Measurements from ENCODE around the gene GLS. TPM values are rescaled to one million over a fixed set of nuclear protein-coding genes. Genes with fewer than 3 reads are reported as not detected.

GLS gene
- total and polyA plus RNA-seq, 2 of the 13 experiments (the other 11 are each of a cell fraction or from before 2014, with no cell fraction given): 78.6 to 183 TPM

DNA sequence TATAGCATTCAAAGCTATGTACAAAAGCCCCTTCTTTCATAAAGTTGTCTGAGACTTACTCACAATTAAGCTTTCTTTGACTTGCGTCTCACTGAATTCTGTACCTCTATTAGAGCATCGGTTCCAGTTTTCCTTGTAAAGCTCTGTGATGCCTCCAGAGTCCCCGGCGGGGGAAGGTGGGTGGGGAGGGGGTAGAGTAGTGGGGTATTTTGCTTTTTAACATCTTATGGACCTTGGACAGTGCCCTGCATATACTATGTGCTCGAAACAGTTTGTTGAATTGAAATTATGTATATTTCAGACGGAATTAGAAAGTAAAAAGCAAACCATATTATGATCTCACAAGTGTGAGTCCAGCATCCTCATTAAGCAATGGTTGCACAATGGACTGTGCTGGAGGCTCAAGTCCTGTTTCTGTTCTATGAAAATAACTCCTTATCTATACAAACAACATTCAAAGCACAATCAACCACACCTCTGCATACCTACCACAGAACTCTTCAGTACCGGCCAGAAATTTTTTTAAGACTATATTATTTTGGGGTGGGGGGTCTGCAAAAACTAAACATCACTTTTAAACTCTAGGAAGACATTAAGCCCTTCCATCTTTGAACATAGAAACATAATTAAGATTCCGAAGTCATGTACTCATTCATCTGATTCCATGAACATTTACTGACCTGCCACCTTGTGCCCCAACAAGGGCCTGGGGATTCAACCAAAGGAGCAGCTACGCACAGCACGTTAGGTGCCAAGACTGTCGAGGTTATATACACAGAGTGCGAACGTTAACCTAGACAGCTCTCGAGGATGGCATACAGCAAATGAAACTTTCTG lies 132.4 kb downstream of the GLS start (continued):
- TF ChIP-seq SKIL (CRISPR knock-in tag; IDR thresholded peaks at IDR 0.05; ENCODE audit: borderline replicate concordance): 0 out of 2 replicates have a peak, but pooled peaks have one; percentile 3
- TF ChIP-seq, protein P1, sequence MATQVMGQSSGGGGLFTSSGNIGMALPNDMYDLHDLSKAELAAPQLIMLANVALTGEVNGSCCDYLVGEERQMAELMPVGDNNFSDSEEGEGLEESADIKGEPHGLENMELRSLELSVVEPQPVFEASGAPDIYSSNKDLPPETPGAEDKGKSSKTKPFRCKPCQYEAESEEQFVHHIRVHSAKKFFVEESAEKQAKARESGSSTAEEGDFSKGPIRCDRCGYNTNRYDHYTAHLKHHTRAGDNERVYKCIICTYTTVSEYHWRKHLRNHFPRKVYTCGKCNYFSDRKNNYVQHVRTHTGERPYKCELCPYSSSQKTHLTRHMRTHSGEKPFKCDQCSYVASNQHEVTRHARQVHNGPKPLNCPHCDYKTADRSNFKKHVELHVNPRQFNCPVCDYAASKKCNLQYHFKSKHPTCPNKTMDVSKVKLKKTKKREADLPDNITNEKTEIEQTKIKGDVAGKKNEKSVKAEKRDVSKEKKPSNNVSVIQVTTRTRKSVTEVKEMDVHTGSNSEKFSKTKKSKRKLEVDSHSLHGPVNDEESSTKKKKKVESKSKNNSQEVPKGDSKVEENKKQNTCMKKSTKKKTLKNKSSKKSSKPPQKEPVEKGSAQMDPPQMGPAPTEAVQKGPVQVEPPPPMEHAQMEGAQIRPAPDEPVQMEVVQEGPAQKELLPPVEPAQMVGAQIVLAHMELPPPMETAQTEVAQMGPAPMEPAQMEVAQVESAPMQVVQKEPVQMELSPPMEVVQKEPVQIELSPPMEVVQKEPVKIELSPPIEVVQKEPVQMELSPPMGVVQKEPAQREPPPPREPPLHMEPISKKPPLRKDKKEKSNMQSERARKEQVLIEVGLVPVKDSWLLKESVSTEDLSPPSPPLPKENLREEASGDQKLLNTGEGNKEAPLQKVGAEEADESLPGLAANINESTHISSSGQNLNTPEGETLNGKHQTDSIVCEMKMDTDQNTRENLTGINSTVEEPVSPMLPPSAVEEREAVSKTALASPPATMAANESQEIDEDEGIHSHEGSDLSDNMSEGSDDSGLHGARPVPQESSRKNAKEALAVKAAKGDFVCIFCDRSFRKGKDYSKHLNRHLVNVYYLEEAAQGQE (IDR thresholded peaks at IDR 0.05; ENCODE audit: borderline replicate concordance in 1 of 2, low read depth in 1 of 2, low read length in 2 of 2): 0 out of 4 replicates have a peak, but pooled peaks of 1 of the 2 experiments have one; percentile 10
- no peak for TF ChIP-seq AHDC1 (CRISPR knock-in tag; IDR thresholded peaks at IDR 0.05; ENCODE audit: borderline replicate concordance)
- no peak for TF ChIP-seq TBX2 (CRISPR knock-in tag; IDR thresholded peaks at IDR 0.05; ENCODE audit: borderline replicate concordance)
- TF ChIP-seq ZNF331 (CRISPR knock-in tag; IDR thresholded peaks at IDR 0.05): no peak

Data from HepG2 (cell line).